CD4-positive, alpha-beta T cell treated with Interleukin-2 at 100 ng/mL for 4 hours (primary cell): ENCODE results near the gene ITGAX.
"Not testable (repeated sequence)": the region's sequence is repeated elsewhere in the genome, so short reads cannot be mapped to it uniquely, and the experiment has no call there.

Experiments used
- DNase-seq: peaks from one replicate; pipeline ENCODE4 v3.0.0-alpha.2; 2020; ENCODE audit warnings: low spot score

Gene ITGAX

GRCh38 chr16:31354394-31355291 lies at the start of gene ITGAX:
Gene ITGAX, plus strand, starts transcription at chr16:31355176. Its CDS starts 79 bp downstream, at chr16:31355255.
- DNase-seq: peak; percentile 63

DNA sequence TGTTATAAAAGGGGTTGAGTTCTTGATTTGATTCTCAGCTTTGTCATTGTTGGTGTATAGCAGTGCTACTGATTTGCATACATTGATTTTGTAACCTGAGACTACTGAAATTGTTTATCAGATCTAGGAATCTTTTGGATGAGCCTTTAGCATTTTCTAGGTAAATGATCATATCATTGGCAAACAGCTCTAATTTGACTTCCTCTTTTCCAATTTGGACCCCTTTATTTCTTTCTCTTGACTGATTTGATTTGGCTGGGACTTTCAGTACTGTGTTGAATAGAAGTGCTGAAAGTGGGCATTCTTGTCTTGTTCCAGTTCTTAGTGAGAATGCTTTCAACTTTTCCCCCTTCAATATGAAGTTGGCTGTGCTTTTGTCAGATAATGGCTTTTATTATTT lies 49.8 kb upstream of the ITGAX start:
- DNase-seq: no peak

GRCh38 chr16:31308381-31308780 lies 46.6 kb upstream of the ITGAX start:
- DNase-seq: not testable (repeated sequence)

DNA sequence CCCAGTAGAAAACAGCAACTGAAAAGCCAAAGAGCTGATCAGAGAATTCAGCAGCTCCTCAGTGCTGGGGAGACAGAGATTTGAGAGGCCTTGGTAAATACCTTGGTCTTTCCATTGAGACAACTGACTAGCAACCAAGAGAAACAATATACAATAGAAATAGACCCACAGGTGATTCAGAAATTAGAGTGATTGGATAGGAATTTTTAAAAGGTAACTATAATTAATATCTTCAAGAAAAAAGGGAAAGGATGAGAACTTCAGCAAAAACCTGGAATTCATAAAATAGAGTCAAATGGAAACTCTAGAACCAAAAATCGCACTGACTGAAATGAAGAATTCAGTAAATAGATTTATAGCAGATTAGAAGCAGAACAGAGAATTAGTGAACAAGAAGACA lies 32.5 kb upstream of the ITGAX start:
- DNase-seq: no peak

DNA sequence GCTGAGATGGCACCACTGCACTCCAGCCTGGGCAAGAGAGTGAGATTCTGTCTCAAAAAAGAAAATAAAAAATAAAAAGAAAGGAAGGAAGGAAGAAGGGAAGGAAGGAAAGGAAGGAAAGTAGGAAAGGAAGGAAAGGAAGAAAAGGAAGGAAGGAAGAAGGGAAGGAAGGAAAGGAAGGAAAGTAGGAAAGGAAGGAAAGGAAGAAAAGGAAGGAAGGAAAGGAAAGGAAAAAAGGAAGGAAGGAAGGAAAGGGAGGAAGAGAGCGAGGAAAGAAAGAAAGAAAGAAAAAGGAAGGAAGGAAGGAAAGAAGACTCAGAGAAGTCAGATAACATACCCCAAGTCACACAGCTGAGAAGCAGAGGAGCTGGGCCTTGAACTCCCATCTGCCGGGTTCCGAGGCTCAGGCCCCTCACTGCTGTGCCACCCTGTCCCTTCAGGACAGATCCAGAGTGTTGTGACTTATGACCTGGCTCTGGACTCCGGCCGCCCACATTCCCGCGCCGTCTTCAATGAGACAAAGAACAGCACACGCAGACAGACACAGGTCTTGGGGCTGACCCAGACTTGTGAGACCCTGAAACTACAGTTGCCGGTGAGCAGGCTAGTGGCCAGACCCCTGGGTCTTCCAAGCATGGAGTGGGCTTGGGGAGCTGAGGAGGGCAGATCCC lies 30.9 kb upstream of the ITGAX start:
- DNase-seq: no peak

DNA sequence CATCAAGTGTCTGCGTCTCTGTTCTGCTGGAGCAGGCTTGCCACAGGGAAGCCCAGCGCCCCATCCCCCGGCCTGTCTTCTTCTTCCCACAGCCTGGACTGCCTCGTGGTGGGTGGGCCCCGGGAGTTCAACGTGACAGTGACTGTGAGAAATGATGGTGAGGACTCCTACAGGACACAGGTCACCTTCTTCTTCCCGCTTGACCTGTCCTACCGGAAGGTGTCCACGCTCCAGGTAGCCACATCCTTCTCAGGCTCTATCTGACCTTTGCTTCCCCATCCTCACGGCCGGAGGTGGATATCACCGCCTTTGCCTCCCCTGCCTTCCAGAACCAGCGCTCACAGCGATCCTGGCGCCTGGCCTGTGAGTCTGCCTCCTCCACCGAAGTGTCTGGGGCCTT lies 29.8 kb upstream of the ITGAX start:
- no peak for DNase-seq

DNA sequence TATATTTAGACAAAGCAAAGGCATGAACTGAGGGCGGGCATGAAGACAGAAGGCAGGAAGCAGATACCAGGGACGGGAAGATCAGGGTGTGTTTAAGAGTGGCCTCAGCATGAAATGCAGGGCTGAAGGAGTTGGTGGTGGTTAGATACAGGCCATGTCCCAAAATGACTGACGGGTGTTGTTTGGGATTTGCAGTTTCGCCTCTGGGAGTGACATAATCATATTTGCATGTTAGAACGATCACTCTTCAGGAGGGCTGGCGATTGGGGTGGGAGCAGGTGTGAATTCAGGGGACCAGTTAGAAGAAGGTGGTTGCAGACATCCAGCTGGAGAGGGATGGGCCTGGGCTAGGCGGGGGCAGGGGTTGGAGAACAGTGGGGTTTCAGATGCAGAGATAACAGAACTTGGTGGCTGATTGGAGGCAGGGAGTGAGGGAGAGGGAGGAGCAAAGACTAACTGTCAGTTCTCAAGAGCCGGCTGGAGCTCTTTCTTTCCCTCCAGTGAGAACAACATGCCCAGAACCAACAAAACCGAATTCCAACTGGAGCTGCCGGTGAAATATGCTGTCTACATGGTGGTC lies 27.2 kb upstream of the ITGAX start:
- DNase-seq: no peak

- no peak for DNase-seq
Observed at GRCh38 chr16:31328322-31329052, 26.5 kb upstream of the ITGAX start.

GRCh38 chr16:31329671-31330552 lies 25.1 kb upstream of the ITGAX start:
- DNase-seq: no peak

GRCh38 chr16:31330553-31330890 lies 24.5 kb upstream of the ITGAX start:
- DNase-seq: no peak

GRCh38 chr16:31331141-31331764 lies 23.7 kb upstream of the ITGAX start:
- no peak for DNase-seq

GRCh38 chr16:31331807-31332301 lies 23.1 kb upstream of the ITGAX start:
- no peak for DNase-seq

GRCh38 chr16:31332544-31332943 lies 22.4 kb upstream of the ITGAX start:
- DNase-seq: no peak

DNA sequence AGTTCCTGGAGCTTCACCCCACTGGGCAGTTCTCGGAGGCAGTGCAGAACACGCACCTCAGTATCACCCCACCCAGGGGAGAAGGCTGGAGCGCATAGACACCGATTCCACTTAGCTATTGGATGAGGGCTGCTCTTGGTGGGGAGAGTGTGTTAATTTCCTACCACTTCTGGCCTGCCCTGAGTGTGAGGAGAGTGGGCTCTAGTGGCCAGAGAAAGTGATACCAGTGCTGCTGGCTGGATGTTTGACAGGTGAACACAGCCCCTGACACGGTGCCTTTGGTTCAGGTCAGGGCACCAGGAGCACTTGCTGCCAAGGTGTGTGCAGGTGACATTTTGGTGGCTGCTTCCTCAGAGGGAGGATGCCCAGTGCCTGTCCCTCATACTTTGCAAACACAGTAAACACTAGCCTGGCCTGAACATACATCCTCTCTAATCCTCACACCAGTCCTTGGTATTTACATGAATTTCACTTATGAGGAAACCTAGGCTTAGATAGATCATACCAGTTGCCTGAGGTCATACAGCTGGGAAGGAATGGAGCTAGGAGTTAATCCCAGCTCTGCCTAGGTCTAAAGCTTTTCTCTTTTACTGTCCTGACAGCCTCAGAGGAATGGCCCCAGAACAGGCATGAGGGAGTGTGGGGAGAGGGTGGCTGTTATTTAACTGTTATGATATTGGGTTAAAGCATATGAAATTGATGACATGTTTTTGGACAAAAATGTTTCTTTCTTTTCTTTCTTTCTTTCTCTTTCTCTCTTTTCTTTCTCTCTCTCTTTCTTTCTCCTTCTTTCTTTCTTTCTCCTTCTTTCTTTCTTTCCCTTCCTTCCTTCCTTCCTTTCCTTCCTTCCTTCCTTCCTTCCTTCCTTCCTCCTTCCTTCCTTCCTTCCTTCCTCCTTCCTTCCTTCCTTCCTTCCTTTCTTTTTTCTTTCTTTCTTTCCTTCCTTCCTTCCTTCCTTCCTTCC lies 21.0 kb upstream of the ITGAX start:
- peak; percentile 38 for DNase-seq

DNA sequence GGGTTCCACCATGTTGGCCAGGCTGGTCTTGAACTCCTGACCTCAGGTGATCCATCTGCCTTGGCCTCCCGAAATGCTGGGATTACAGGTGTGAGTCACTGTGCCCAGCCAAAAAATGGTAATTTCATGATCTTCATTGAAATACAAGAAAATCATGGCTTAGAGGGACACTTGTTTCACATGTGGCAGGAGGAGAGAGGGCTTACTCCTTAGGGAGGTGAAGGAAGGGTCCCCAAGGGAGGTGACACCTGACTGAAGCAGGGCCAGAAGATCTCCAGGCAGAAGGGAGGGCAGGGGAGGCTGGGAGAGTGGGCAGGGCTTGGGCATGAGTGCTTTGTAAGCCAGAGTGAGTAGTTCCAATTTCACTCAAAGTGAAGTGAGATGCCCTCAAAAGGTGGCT lies 20.0 kb upstream of the ITGAX start:
- no peak for DNase-seq

DNA sequence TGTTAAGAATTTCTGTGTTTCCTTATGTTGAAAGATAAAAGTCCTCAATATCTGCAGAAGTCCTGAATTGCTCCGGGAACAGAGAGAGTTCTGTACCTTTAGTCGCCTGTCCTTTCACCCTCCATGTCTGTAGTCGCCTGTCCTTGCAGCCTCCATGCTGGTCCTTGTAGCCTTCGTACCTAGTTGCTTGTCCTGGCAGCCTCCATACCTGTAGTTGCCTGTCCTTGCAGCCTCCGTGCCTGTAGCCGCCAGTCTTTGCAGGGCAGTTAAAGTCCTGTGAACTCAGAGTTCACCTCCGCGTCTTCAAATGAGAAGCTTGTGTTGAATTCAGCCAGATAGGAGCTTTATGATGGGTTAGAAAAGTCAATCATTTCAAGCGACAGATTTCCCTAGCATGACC lies 19.5 kb upstream of the ITGAX start:
- no peak for DNase-seq

DNA sequence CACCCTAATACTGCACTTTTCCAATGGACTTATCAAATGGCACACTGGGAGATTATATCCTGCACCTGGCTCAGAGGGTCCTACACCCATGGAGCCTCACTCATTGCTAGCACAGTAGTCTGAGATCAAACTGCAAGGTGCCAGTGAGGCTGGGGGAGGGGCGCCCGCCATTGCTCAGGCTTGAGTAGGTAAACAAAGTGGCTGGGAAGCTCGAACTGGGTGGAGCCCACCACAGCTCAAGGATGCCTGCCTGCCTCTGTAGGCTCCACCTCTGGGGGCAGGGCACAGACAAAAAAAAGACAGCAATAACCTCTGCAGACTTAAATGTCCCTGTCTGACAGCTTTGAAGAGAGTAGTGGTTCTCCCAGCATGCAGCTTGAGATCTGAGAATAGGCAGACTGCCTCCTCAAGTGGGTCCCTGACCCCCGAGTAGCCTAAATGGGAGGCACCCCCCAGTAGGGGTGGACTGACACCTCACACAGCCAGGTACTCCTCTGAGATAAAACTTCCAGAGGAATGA lies 16.8 kb upstream of the ITGAX start:
- not testable (repeated sequence) for DNase-seq

DNA sequence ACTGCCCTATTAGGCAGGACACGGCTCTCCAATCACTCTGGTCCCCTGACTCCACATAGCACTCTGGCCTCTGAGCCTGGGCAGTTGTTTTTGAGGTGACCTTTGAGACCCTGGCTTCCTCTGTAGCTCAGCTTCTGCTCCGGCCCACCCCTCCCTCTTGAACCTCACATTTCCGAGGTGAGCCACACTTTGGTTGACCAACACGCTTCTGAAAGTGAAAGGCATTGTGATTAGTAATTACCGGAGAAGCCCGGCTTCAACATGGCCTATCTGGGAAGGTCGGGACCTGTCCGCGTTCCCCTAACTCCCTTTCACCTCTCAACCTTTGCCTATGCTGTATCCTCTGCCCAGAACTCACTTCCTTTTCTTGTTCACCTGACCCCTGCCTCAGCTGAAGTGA lies 10.3 kb upstream of the ITGAX start:
- DNase-seq: no peak

GRCh38 chr16:31347445-31347844 lies 7.5 kb upstream of the ITGAX start:
- no peak for DNase-seq
